Brain microvascular endothelial cell (primary cell): ENCODE data around the gene MAB21L3.

Source experiments
- DNase-seq: peaks from one replicate; pipeline ENCODE4 v3.0.0-alpha.2; 2020
- H3K27ac ChIP-seq: fragments of 250-450 bp; sonication (Bioruptor Pico); 2 replicates; pipeline ENCODE4 v1.5.1; 2020; ENCODE audit warnings: mild to moderate bottlenecking, moderate library complexity
- H3K27me3 ChIP-seq: fragments of 250-450 bp; sonication (Bioruptor Pico); replicated peaks from 2 replicates; pipeline ENCODE4 v1.5.1; 2020; ENCODE audit warnings: mild to moderate bottlenecking
- H3K36me3 ChIP-seq: fragments of 250-450 bp; sonication (Bioruptor Pico); replicated peaks from 2 replicates; pipeline ENCODE4 v1.5.1; 2020; ENCODE audit warnings: mild to moderate bottlenecking
- H3K4me3 ChIP-seq: 2 replicates; pipeline ENCODE4 v1.5.1; 2011; ENCODE audit warnings: low read depth, mild to moderate bottlenecking, control low read depth, low read length, moderate library complexity
- CTCF ChIP-seq: IDR thresholded peaks from 2 replicates; pipeline ENCODE4 v1.5.1; 2011; ENCODE audit warnings: low read depth, mild to moderate bottlenecking, moderate library complexity, low read length, control low read depth, inconsistent platforms; ENCODE audit errors: missing control alignments
- in situ Hi-C: cut with HindIII; loops from 2 replicates; pipeline ENCODE4 v1.10.0; 2017; ENCODE audit warnings: low sequenced_read_pairs, low pct_ligation_motif_present

The MAB21L3 gene

GRCh38 chr1:116091083-116091482 lies 20.1 kb upstream of the MAB21L3 start:
- Histone ChIP-seq H3K4me3 (no peak overlapping the region), H3K27me3 (no peaks in the 10 kb centered on the region), H3K36me3 (no peaks in the 10 kb centered on the region), H3K27ac (no peak overlapping the region)
- in situ Hi-C loops: no loop called here
- TF ChIP-seq CTCF: no peak
- DNase-seq: no peak

- DNase-seq: no peak
- no peak for TF ChIP-seq CTCF
These were observed 18.3 kb upstream of the MAB21L3 start for GRCh38 chr1:116092752-116093489.

GRCh38 chr1:116095027-116095426 lies 16.2 kb upstream of the MAB21L3 start:
- TF ChIP-seq CTCF: no peak
- DNase-seq: no peak
- no peaks in the 10 kb centered on the region for H3K36me3 ChIP-seq

More at GRCh38 chr1:116092752-116093489, 18.3 kb upstream of the MAB21L3 start:
- in situ Hi-C loops: no loop called here
- H3K36me3 ChIP-seq: no peaks in the 10 kb centered on the region
- no peak overlapping the region for H3K4me3 ChIP-seq
- no peaks in the 10 kb centered on the region for H3K27me3 ChIP-seq
- H3K27ac ChIP-seq: no peak overlapping the region

GRCh38 chr1:116096013-116096618 lies 15.1 kb upstream of the MAB21L3 start:
- no peak overlapping the region for H3K27ac ChIP-seq
- H3K27me3 ChIP-seq: no peaks in the 10 kb centered on the region
- H3K36me3 ChIP-seq: no peaks in the 10 kb centered on the region
- TF ChIP-seq CTCF: no peak
- no peak for DNase-seq
- no peak overlapping the region for H3K4me3 ChIP-seq
- in situ Hi-C loops: no loop called here

More at GRCh38 chr1:116095027-116095426, 16.2 kb upstream of the MAB21L3 start:
- no peak overlapping the region for H3K4me3 ChIP-seq
- in situ Hi-C loops: no loop called here
- H3K27me3 ChIP-seq: no peaks in the 10 kb centered on the region
- H3K27ac ChIP-seq: no peak overlapping the region

GRCh38 chr1:116097626-116098025 lies 13.6 kb upstream of the MAB21L3 start:
- in situ Hi-C loops: no loop called here
- Histone ChIP-seq H3K27me3 (no peaks in the 10 kb centered on the region), H3K27ac (no peak overlapping the region), H3K36me3 (no peaks in the 10 kb centered on the region), H3K4me3 (no peak overlapping the region)
- TF ChIP-seq CTCF: no peak
- no peak for DNase-seq
